Measurements from ENCODE around the gene NAT8L. TPM values are rescaled to one million over a fixed set of nuclear protein-coding genes. Genes with fewer than 3 reads are reported as not detected.

Gene NAT8L
- total RNA-seq, 1 donor from 2014 or later = 9.4 TPM

GRCh38 chr4:2077537-2078460 is 18.7 kb downstream of the NAT8L start:
- no peak for TF ChIP-seq CTCF (IDR thresholded peaks at IDR 0.05; ENCODE audit: insufficient read depth, low read length, poor library complexity, severe bottlenecking)
- peaks cover 5% of the 10 kb centered on the region for H3K27me3 ChIP-seq (ENCODE audit: control insufficient read depth, insufficient read depth, low read length)
- no peak overlapping the region for H3K4me3 ChIP-seq (ENCODE audit: low read depth, low read length)
- no peak for DNase-seq (ENCODE audit: low read depth)
- no peaks in the 10 kb centered on the region for H3K36me3 ChIP-seq (ENCODE audit: control insufficient read depth, insufficient read depth, low read length)

GRCh38 chr4:2078584-2078983 is 19.5 kb downstream of the NAT8L start:
- H3K27me3 ChIP-seq (ENCODE audit: control insufficient read depth, insufficient read depth, low read length) = no peaks in the 10 kb centered on the region

GRCh38 chr4:2079006-2079405 is 19.9 kb downstream of the NAT8L start:
- no peaks in the 10 kb centered on the region for H3K27me3 ChIP-seq (ENCODE audit: control insufficient read depth, insufficient read depth, low read length)

More at GRCh38 chr4:2078584-2078983, 19.5 kb downstream of the NAT8L start:
- Histone ChIP-seq H3K36me3 (ENCODE audit: control insufficient read depth, insufficient read depth, low read length) (no peaks in the 10 kb centered on the region), H3K4me3 (ENCODE audit: low read depth, low read length) (no peak overlapping the region)
- DNase-seq (ENCODE audit: low read depth) = no peak
- TF ChIP-seq CTCF (IDR thresholded peaks at IDR 0.05; ENCODE audit: insufficient read depth, low read length, poor library complexity, severe bottlenecking) = no peak

GRCh38 chr4:2079926-2080325 is 20.8 kb downstream of the NAT8L start:
- no peaks in the 10 kb centered on the region for H3K36me3 ChIP-seq (ENCODE audit: control insufficient read depth, insufficient read depth, low read length)
- H3K27me3 ChIP-seq (ENCODE audit: control insufficient read depth, insufficient read depth, low read length) = no peaks in the 10 kb centered on the region
- DNase-seq (ENCODE audit: low read depth) = no peak
- H3K4me3 ChIP-seq (ENCODE audit: low read depth, low read length) = no peak overlapping the region
- no peak for TF ChIP-seq CTCF (IDR thresholded peaks at IDR 0.05; ENCODE audit: insufficient read depth, low read length, poor library complexity, severe bottlenecking)

More at GRCh38 chr4:2079006-2079405, 19.9 kb downstream of the NAT8L start:
- DNase-seq (ENCODE audit: low read depth) = no peak
- no peak for TF ChIP-seq CTCF (IDR thresholded peaks at IDR 0.05; ENCODE audit: insufficient read depth, low read length, poor library complexity, severe bottlenecking)
- H3K4me3 ChIP-seq (ENCODE audit: low read depth, low read length) = no peak overlapping the region
- no peaks in the 10 kb centered on the region for H3K36me3 ChIP-seq (ENCODE audit: control insufficient read depth, insufficient read depth, low read length)

- DNase-seq (ENCODE audit: low read depth) = no peak
These were observed 21.5 kb downstream of the NAT8L start for GRCh38 chr4:2080429-2081300.

More at GRCh38 chr4:2080429-2081300, 21.5 kb downstream of the NAT8L start:
- Histone ChIP-seq H3K36me3 (ENCODE audit: control insufficient read depth, insufficient read depth, low read length) (no peaks in the 10 kb centered on the region), H3K27me3 (ENCODE audit: control insufficient read depth, insufficient read depth, low read length) (no peaks in the 10 kb centered on the region), H3K4me3 (ENCODE audit: low read depth, low read length) (no peak overlapping the region)
- no peak for TF ChIP-seq CTCF (IDR thresholded peaks at IDR 0.05; ENCODE audit: insufficient read depth, low read length, poor library complexity, severe bottlenecking)

Measured in kidney epithelial cell (primary cell).